Endometrial microvascular endothelial cells (primary cell): ENCODE data around the gene ARID5B. TPM values are rescaled to one million over a fixed set of nuclear protein-coding genes. Genes with fewer than 3 reads are reported as not detected.

Experiments
- in situ Hi-C: cut with HindIII; loops from 2 replicates; pipeline ENCODE4 v1.10.0; 2017; ENCODE audit warnings: low sequenced_read_pairs, low pct_unique_long_range_greater_than_20kb; ENCODE audit errors: inconsistent ontology term
- total RNA-seq: library from RNA; depleted of rRNA; stranded (reverse); fragments of >200 nt; gene quantifications from one replicate; pipeline ENCODE4 v1.2.3, GENCODE V29; 2015; ENCODE audit errors: inconsistent ontology term

ARID5B gene
- total RNA-seq, 1 donor from 2014 or later: 3.4 TPM

DNA sequence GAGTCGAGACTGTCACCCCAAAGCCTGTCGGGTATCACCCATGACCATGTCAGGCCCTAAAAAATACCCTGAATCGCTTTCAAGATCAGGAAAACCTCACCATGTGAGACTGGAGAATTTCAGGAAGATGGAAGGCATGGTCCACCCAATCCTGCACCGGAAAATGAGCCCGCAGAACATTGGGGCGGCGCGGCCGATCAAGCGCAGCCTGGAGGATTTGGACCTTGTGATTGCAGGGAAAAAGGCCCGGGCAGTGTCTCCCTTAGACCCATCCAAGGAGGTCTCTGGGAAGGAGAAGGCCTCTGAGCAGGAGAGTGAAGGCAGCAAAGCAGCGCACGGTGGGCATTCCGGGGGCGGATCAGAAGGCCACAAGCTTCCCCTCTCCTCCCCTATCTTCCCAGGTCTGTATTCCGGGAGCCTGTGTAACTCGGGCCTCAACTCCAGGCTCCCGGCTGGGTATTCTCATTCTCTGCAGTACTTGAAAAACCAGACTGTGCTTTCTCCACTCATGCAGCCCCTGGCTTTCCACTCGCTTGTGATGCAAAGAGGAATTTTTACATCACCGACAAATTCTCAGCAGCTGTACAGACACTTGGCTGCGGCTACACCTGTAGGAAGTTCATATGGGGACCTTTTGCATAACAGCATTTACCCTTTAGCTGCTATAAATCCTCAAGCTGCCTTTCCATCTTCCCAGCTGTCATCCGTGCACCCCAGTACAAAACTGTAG is 191.0 kb downstream of the ARID5B start:
- in situ Hi-C loops: no loop called here

DNA sequence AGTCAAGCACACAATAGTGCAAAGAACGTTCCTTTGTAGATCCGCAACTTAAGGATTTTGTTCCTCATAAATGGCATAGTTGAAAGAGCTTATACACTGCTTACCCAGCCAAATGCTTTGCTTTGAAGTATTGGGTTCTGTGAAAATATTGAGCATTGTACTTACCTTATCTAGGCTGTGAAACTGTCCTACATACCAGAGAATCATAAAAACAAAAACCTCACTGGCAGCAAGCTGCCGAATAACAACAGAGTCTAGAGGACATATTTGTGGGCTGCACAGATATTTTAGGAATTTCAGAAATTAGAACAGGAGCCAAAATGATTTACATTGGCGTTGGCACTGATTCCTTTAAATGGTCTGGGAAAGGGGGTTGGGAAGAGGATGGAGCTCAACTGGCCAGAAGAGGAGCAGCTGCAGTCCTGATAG is 192.4 kb downstream of the ARID5B start:
- in situ Hi-C loops: no loop called here

DNA sequence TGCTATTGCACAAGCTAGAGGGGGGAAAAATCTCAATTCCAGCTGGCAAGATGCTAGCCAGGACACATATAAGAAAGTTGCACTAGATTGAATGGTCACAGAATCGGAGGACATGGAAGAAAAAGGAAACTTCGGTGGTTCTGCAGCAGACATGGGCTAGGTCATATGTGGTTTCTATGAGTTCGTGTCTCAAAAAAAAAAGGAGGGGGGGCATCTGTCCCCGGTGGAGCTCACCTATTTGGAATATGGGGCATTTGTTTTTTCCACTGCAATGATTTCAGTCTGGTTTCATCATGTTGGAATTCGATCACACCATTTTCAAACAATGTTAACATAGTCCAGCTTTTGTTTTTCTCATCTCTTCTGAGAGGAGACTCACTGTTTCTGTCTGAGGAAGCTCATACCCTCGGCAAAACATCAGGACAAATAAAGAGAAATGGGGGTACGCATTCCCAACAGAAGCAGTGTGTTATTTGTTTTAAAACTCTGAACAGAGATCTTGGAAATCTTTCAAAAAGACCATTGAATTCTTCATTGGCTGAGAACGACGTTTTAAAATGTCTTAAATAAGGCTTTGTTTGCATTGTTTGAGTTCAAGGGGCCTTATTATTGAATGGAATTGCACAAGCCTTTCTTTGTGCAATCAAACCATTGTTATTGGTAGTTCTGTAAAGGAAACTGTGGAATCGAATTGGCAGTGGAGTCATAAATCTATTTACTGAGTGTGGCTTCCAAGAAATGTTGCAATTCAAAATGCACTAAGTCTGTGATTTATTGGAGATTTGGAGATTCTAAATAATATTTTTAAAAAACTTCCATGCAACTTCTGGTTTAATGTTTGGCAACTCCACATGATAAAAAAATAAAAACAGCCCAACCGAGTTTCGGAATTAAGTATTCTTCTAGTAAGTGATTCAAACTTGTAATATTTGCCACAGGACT is 194.0 kb downstream of the ARID5B start:
- in situ Hi-C loops: no loop called here

DNA sequence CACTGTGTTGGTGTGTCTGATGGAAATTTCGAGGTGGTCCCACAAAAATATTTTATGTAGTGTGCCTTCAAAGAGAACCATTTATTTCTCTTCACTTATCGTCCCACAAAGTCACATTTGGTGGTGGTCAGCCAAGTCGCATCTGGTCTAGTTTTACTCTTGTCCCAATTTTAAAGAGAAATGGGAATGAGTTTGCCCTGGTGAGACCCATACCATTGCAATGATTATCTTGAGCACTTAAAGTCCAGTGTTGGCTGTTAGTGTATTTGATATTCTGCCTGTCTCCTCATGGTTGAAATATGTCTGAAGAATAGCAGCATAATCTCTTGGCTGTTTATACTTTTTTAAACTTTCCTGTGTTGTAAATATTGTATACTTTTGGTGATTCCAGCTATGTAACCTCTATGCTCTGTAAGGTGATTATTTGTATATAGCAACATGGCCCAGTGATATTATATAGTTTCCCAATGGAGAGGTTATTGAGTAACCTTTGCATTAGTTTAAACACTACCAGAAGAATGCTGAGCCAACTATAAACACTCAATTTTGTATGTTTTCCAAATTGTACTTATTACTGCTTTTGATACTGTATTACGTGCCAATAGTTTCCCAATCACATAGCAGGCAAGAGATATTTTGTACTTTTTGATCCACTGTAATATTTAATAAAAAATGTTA is 194.9 kb downstream of the ARID5B start:
- in situ Hi-C loops: no loop called here

DNA sequence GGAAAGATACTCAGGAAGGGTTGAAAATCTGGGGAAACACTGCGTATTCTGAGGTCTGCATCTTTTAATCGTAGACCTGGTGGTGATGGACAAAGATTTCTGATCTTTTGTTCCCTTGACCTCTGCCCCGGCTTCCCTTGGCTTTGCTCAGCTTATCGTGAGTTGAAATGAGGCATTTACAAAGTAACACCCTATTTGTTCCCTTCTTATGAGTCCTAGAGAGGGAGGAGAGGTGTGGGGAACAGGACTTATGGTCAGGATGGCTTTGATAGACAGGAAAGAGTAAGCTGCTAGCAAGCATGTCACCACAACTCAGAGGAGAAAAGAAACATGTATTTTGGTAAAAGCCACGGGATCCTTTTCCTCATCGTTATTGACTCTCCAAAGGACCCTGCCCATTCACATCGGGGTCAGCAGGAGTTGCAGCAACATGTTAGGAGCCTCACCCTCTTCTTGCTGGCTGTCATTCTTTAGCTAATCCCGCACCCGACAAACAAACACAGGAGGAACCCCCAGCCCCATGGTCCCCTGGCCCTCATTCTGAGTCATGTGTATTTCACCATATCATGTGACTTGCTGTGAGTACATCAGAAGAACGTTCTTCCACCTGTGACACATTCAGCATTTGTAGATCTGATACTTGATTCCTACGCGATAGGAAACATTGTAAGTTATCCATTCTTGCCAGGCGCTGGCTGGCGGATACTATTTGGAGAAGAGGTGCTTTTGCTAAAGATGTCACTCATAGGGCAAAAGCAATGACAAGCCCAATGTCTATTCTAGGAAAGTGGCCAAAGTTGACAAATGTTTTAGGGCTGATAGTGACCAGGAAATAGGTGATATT is 197.0 kb downstream of the ARID5B start:
- in situ Hi-C loops: no loop called here

DNA sequence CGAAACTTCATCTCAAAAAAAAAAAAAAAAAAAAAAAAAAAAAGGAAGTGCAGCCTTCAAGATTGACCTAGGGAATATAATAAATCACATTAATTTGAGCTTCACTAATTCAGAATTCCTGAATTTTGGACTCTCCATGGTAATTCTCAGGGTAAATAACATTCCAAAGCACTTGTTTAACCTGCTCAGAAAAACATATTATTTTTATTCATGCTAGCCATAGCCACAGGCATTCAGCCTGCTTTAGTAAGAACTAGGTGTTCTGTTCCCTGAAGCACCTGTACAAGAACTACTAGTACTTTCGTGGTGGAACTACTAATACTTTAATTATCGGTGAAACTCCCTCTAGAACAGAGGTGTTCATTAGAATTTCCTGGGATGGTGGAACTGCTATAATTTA is 197.8 kb downstream of the ARID5B start:
- in situ Hi-C loops: no loop called here

DNA sequence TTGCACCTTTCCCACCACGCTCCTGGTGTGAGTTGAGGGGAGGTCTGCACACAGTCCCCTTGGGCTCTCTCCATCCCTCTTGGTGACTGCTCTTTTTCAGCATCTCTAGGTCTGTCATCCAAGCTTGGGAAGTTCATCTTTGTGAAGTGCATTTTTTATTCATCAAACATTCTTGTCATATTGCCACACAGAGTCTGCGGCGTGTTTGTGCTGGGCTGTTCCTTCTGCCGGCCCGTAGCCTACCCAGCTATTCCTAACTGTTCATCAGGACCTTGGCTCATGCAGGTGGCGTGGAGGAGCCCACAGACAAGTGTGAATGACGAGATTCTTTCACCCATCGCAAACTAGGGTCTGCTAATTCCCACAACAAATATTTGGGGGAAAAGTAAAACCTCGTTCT is 202.4 kb downstream of the ARID5B start:
- in situ Hi-C loops: no loop called here

DNA sequence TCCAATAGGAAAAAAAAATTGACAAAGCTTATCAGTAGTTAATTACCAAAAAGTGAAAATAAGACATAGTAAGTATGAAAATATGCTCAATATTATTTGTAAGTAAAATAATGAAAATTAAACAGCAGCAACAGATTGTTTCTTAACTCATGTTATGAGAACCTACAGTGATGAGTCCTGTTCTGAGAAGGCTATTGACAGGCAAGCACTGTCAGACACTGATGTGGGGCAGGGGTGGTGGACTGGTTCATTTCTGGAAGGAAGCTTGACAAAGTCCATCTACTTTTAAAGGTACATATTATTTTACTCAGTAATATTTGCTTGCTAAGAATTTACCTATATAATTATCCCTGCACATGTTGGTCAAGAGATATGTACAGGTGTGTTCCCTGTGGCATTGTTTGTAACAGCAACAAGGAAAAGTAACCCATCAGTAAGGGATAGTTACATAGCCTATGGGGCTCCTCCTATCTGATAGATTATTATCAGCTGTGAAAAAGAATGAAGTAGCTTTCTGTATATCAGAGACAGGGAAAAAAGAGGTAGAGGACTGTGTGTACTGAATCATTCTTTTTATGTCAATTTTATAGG is 205.5 kb downstream of the ARID5B start:
- in situ Hi-C loops: no loop called here

DNA sequence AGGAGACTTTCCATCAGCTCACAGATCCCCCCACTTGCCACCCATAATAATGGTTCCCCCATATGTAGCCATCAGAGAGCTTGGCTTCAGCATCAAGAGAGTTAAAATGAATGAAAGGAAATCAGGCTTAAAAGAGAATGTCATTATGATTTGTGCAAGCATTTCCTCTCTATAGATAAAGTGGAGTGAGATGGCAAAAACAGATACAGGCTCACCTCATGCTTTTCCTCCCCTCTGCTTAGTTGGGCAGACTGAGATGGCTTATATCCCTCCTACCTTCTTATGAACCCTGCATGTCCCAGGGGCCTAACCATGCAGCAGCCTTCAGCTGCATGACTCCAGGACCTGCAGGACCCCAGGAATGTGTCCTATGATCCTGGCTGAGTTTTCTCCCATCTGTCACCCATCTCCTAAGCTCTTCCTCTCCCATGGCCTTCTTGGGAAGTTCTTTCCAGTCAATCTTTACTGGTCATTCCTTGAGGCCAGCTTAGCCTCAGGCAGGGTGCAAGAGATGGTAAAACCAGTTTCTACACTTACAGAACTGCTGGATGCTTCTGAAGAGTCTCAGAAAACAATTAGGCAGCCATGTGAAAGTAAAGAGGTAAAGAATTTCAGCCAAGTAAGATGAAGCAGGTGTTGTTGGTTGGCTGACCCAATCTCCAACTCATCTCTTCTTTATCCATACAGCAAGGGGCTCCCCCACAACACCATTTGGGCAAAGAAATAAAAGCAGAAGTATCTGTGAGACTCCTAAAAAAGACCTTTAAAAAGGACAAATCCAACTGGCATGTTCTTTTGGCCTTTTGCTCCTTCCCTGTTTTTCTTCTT is 207.5 kb downstream of the ARID5B start:
- in situ Hi-C loops: no loop called here

DNA sequence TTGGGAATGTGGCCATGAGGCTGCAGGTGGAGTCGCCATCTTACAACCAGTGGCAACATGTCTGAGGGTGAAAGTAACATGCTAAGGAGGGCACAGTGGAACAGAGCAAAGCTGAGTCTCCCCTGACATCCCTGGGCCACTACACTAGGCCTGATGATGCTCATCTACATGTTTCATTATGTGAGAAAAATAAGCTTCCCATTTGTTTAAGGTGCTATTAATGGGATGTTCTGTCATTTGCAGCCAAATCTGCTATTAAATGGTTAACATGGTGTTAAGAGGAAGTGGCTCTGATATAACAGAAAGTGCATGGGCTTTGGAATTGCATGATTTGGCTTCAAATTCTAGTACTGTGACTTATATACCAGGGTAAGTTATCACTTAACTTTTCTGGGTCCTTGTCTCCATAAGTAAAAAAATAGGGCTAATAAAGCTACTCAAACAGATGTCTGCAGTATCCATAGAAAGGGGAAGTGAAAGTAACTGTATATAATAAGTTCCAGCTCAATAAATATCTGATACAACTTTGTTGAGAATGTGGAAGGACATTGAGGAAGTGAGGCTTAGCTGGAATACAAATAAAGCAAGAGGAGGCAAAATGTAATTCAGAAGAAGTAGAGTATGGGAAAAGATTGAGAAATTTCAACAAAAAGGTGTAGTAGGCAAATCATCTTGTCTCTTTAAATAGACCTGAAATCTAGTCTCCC is 208.2 kb downstream of the ARID5B start:
- in situ Hi-C loops: no loop called here

DNA sequence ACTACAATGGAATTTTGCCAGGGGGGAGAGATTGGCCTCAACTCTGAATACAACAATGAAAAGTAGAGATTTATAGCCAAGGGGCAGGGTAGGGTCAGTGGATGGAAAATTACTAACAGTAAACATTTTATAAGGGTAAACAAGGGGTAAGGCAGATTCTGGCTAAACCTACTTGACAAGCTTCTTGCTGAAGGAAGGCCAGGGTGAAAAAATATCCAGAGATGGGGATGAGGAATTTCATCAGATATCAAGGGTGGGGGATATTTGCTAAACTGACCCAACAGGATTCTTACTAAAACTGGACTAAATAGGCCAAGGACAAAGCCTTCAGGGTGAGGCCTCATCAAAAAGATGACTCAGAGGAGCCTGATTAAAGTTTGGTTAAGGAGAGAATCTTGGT is 210.8 kb downstream of the ARID5B start:
- in situ Hi-C loops: no loop called here

DNA sequence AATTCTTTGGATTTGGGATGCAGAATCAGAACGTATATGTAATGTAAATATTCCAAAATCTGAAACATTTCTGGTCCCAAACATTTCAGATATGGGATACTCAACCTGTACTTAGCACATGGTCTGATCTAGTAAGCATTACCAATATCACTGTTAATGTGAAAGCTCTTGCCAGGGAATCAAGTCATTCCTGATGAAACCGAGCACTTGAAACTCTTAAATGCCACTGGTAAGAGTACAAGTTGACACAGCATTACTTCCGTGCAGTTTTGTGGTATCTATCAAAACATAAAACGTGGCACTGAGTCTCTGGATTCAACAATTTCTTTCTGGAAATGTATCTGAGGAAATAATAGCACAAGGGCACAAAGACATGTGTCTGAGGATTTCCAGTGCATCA is 211.5 kb downstream of the ARID5B start:
- in situ Hi-C loops: no loop called here

DNA sequence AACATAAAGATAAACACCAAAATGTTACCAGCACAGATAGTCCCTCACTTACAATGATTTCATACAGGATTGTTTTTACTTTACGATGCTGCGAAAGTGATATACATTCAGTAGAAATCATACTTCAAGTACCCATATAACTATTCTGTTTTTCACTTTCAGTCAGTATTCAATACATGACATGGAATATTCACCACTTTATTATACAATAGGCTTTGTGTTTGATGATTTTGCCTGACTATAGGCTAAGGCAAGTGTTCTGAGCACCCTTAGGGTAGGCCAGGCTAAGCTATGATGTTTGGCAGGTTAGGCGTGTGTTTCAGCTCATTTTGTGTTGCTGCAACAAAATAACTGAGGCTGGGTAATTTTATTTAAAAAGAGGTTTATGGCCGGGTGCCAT is 212.2 kb downstream of the ARID5B start:
- in situ Hi-C loops: no loop called here

DNA sequence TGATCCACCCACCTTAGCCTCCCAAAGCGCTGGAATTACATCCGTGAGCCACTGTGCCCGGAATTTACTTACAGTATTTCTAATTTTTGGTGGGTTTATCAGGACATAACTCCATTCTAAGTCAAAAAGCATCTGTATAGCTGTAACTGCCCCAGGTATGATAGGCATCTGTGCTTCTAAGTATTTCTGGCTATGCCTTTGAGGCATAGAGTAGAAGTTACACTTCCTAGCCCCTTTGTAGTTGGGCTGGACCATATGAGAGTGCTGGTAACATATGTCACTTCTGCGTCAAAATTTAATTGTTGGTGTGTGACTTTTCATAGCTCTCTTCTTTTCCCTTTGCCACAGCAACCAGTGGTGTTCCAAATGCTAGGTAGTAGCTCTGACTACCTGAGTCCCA is 213.8 kb downstream of the ARID5B start:
- in situ Hi-C loops: no loop called here

DNA sequence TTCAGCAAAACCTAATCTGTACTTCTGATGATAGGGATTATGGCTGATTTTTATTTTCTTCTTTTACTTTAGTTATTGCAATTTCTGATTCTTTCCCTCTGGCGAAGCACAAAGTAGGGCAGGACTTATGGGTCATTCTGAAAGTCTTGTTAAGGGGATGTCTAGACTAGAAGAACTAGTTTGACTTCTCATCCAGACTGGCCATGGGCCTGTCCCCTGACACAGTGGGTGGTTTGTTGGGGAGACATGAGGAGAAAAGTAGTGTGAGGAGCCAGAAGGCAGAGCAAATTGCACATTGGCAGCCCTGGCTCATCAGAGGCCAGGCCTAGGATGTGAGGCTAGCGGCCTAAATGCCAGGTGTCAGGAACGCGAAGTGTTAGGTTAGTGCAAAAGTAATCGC is 214.3 kb downstream of the ARID5B start:
- in situ Hi-C loops: no loop called here

DNA sequence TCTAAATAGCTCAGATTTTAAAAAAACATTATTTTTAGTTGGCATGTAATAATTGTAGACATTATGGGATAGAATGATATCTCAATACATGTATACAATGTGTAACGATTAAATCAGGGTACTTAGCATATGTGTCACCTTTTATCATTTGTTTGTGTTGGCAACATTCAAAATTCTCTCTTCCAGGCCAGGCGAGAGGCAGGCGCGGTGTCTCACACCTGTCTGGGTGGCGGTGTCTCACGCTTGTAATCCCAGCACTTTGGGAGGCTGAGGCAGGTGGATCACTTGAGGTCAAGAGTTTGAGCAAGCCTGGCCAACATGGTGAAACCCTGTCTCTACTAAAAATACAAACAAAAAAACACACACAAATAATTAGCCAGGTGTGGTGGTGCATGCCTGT is 215.4 kb downstream of the ARID5B start:
- in situ Hi-C loops: no loop called here

DNA sequence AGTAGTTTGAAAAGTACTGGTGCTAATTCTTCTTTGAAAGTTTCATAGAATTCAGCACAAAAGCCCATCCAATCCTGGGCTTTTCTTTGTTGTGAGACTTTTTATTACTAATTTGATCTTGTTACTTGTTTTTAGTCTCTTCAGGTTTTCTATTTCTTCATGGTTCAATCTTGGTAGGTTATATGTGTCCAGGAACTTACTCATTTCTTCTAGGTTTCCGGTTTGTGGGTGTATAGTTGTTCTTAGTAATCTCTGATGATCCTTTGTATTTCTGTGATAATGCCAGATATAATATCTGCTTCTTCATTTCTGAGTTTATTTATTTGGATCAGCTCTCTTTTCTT is 219.7 kb downstream of the ARID5B start:
- in situ Hi-C loops: no loop called here
